ENCODE results near the gene LRCOL1.

DNA sequence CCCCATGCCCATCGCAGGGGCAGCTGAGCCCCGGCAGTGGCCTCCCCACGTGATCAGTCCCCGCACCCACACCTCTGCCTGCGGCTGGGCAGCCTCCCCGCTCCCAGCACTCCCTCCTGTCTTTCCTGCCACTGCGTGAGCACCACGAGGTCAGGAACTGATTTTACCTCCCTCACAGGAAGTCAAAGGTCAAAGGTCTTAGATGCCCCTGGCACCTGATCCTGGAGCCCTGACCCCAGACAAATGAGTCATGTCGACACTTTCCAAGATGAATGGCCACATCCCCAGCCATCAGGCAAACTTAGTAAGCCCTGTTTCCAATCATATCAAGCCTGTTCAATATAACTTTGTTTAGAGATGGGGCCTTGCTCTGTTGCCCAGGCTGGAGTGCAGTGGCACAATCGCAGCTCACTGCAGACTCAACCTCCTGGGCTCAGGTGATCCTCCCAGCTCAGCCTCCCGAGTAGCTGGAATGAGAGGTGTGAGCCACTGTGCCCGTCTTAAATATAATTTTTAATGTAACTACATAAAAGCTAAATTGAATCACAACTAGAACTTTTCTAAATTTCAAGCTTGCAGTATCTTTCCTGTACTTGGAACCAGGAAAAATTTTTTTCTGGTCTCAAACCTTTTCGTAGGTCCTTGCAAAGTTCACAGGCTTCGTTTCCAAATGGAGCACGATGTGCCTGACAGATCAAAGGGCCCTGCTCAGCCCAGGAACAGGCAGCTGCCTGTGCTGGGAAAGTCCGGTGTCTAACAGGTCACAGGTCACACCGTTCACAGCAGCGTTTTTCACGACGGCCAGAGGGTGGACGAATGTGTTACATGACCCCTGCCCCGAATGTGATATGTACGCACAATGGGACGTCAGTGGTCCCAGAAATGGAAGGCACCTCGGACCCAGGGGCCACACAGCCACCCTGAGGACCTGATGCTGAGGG, 1.9 kb downstream of the LRCOL1 start:
- TF ChIP-seq, protein P1, sequence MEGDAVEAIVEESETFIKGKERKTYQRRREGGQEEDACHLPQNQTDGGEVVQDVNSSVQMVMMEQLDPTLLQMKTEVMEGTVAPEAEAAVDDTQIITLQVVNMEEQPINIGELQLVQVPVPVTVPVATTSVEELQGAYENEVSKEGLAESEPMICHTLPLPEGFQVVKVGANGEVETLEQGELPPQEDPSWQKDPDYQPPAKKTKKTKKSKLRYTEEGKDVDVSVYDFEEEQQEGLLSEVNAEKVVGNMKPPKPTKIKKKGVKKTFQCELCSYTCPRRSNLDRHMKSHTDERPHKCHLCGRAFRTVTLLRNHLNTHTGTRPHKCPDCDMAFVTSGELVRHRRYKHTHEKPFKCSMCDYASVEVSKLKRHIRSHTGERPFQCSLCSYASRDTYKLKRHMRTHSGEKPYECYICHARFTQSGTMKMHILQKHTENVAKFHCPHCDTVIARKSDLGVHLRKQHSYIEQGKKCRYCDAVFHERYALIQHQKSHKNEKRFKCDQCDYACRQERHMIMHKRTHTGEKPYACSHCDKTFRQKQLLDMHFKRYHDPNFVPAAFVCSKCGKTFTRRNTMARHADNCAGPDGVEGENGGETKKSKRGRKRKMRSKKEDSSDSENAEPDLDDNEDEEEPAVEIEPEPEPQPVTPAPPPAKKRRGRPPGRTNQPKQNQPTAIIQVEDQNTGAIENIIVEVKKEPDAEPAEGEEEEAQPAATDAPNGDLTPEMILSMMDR (conservative IDR thresholded peaks at IDR 0.05; ENCODE audit: low read length), result no peak
- TF ChIP-seq EZH2phosphoT487 (IDR thresholded peaks at IDR 0.05; ENCODE audit: borderline replicate concordance), result no peak
